Cardiac ventricle fibroblast (primary cell): ENCODE data around the gene AURKA. TPM values are rescaled to one million over a fixed set of nuclear protein-coding genes. Genes with fewer than 3 reads are reported as not detected.

Experiments used
- total RNA-seq: library from RNA; depleted of rRNA; stranded (reverse); fragments of >200 nt; gene quantifications from 2 replicates; pipeline ENCODE4 v1.2.3, GENCODE V29; 2015

Gene AURKA
- total RNA-seq, result 3.9 and 4.9 TPM in 2 replicates

DNA sequence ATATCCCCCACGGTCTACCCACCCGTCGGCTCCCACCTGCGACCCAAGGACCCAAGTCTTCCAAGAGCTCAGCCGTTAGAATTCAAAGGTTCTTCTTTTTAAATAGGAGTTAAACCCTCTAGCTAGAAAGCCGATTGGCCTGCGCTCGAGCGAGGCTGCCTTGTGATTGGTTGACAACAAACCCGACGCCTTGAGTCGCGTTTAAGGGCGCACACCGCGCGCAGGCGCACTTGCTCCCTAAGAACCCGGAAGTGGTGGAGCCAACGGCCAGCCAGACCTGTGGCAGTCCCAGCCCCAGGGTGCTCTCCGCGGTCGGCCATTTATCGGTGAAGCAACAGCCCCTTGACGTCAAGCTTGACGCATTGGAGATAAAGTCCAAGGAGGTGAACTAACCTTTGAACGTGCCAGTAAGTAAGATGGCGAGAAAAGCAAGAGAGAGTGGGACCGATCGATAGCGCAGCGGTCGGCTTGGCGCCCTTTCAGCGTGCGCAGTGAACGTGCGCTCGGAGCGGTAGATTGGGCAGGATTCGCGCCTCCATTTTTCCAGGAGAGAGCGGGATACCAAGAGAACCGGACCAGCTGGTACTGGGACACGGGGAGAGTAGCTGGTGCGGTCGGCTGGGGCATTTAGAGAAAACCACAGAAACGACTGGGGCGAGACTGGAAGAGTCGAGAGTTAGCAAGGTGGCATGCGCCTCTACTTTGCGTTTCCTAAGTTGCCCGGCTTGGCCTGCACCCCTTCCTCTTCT is at the start of gene AURKA, which contains the start of gene CSTF1:
Gene AURKA, minus strand, starts transcription at position 84 of the 749 bp plus-strand sequence. CDS start 4,018 bp downstream, outside the sequence.
Gene CSTF1, plus strand, starts transcription at position 514 of the 749 bp plus-strand sequence. CDS start 2,908 bp downstream, outside the sequence.

DNA sequence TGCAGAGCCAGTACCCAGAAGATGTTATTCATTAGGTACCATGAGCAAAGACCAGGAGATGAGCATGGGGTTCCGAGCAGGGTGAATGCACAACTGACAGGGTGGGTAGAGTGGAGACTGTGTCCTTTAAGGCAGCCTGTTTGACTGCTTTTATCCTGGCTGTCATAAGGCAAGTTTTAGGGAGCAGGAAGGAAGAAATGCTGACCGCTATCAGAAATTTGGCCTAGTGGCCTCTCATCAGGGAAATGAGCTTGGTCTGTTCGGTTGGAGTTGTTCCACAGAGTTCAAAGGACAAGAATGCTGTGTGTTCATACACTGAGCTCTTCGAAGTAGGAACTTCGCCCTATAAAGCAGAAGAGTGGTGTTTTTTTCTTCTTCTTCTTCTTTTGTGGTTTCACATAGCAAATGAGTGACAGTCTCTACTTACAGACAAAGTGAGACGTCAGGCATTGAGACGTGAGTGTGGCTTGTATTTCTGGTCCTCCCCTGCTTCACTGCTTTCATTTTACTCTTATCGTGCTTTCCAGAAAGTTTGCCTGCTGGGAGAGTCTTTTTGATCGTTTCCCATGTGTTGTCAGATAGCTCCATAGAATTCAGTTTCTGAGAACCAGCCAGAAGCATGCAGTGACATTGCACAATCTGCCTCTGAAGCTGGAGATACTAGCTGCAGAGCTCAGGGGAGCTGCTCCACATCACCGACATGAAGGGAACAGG is 19.9 kb upstream of the AURKA start, which contains the start of gene CASS4:
Gene CASS4, plus strand, starts transcription at position 502 of the 714 bp plus-strand sequence. Its CDS starts 199 bp downstream, at position 701.

DNA sequence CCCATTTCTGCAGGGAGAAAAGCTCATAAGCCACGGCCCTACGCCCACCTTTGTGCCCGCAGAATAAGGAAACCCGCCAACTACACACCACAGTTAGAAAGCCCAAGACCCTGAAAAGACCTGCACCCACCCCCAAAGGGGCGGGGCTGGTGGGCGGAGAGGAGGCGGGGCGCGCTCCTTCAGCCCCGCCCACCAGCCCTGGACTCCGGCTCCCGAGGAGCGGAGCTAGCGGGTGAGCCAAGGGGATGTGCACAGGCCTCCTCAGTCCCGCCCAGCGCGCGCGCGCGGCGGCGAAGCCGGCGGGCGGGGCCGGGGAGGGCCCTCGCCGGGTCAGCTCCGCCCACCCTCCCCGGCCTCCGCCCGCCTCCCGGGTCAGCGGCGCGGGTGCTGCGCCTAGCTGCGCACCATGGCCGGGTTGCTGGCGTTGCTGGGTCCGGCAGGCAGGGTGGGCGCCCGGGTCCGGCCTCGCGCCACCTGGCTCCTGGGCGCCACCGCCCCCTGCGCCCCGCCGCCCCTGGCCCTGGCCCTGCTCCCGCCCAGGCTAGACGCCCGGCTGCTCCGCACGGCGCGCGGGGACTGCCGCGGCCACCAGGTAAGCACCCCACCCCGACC is 33.3 kb downstream of the AURKA start, which contains the start of gene FAM210B:
Gene FAM210B, plus strand, starts transcription at position 375 of the 612 bp plus-strand sequence. Its CDS starts 32 bp downstream, at position 407.

Other genes starting within 250 kb of the AURKA start
- gene MC3R, start 143.5 kb downstream of the AURKA start, total RNA-seq, result not detected in 2 replicates
- gene FAM210B, start 33.2 kb downstream of the AURKA start, total RNA-seq, result 44.0 and 50.2 TPM in 2 replicates
- 24.8 and 26.4 TPM in 2 replicates for gene CSTF1, start 430 bp upstream of the AURKA start, total RNA-seq
- 2.8 and 4.0 TPM in 2 replicates for gene CASS4, start 20.0 kb upstream of the AURKA start, total RNA-seq
- gene RTF2, start 76.4 kb upstream of the AURKA start, total RNA-seq, result 46.0 and 49.7 TPM in 2 replicates
- gene FAM209A, start 132.5 kb upstream of the AURKA start, total RNA-seq, result not detected in 2 replicates
- not detected in 2 replicates for gene FAM209B, start 141.0 kb upstream of the AURKA start, total RNA-seq
- not detected in 2 replicates for gene TFAP2C, start 237.1 kb upstream of the AURKA start, total RNA-seq